Body of pancreas (tissue), 4 donors: ENCODE results near the gene PPM1H. TPM values are rescaled to one million over a fixed set of nuclear protein-coding genes. Genes with fewer than 3 reads are reported as not detected.

Experiments
- ATAC-seq: fragments of 150-250 bp; one replicate; pipeline ENCODE4 v1.9.1; 2016
- DNase-seq, 4 donors: peaks; one replicate each; pipeline ENCODE4 v3.0.0-alpha.2; 2019
- H3K27ac ChIP-seq, 4 donors: fragments of 200-600 bp; sonication (generic); 1 replicate in 3 of 4; 2 replicates in 1 of 4; pipeline versions ENCODE4 v1.5.1 to v1.6.1; 2016 to 2019; ENCODE audit warnings: mild to moderate bottlenecking in 1 of 4, mixed read lengths in 1 of 4, moderate library complexity in 1 of 4
- H3K27me3 ChIP-seq, 2 donors: fragments of 200-600 bp; sonication (generic); one replicate each; pipeline ENCODE4 v1.6.0; 2016; ENCODE audit warnings: mild to moderate bottlenecking in 1 of 2
- H3K36me3 ChIP-seq, 2 donors: fragments of 200-600 bp; sonication (generic); replicated peaks in 1 of 2; 2 replicates each; pipeline ENCODE4 v1.5.1; 2016; ENCODE audit warnings: low read depth in 2 of 2; ENCODE audit not compliant: insufficient read depth in 1 of 2
- H3K4me1 ChIP-seq: fragments of 200-600 bp; sonication (generic); one replicate; pipeline ENCODE4 v1.6.0; 2016
- H3K4me3 ChIP-seq, 2 donors: fragments of 200-600 bp; sonication (generic); 1 replicate in 1 of 2; 2 replicates in 1 of 2; pipeline ENCODE4 v1.5.1; 2016 to 2019
- H3K9me3 ChIP-seq, 3 donors: fragments of 200-600 bp; sonication (generic); 1 replicate in 2 of 3; 2 replicates in 1 of 3; pipeline ENCODE4 v1.5.1; 2016
- POLR2A ChIP-seq, 3 donors: fragments of 450-650 bp; IDR thresholded peaks; one replicate each; pipeline ENCODE4 v1.6.1; 2016; ENCODE audit warnings: antibody characterized with exemption in 3 of 3, mild to moderate bottlenecking in 2 of 3
- WGBS, 2 donors: methylation state at CpG; one replicate each; pipeline ENCODE4 v1.1.5; 2017; 5-methylcytosine and 5-hydroxymethylcytosine counted together
- intact Hi-C: fragments of 100-400 bp; cut with DNase I; formaldehyde crosslinking; loops from one replicate; pipeline ENCODE4 v1.15.1; 2023
- microRNA counts, 2 donors: library from miRNA; unstranded; fragments of <30 nt; microRNA quantifications; one replicate each; lab custom pipeline; 2017
- microRNA-seq, 2 donors: library from miRNA; unstranded; fragments of <30 nt; microRNA quantifications; one replicate each; pipeline ENCODE4, GENCODE V29; 2016; ENCODE audit warnings: borderline number of aligned reads in 2 of 2, borderline replicate concordance in 2 of 2
- small RNA-seq: library from RNA; depleted of rRNA; stranded (forward); fragments of <200 nt; gene quantifications from one replicate; pipeline ENCODE3, GENCODE V24; 2016
- total RNA-seq, 2 donors: library from RNA; depleted of rRNA; stranded (reverse); fragments of >200 nt; gene quantifications; one replicate each; pipeline ENCODE4 v1.1.0, GENCODE V29; 2016
- TF ChIP-seq, protein P1 (sequence below), 7 experiments: fragments of 450-650 bp in 4 of 7; fragments of 200-600 bp in 3 of 7; sonication (generic) in 3 of 7; IDR thresholded peaks; one replicate each; pipeline ENCODE4 v1.5.1; 2016 to 2019; ENCODE audit warnings: antibody characterized with exemption in 7 of 7

PPM1H gene
- total RNA-seq, 2 donors from 2014 or later, result 4.9 to 6.3 TPM

DNA sequence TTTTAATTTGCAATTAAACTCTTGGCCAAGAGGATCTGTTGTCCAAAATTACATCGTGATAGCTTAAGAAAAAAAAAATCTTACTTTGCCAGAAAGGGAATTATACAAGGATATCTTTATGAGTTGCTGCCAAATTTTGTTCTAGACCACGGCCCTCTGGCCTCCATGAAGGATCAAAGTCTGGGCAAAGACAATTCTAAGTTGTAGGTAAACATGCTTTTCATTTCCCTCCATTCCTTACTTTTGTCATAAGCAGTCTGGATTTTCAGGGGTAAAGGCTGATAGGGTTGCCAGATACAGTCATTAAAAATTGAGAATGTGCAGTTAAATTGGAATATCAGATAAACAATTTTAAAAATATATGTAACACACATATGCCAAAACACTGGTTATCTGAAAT is 333.2 kb downstream of the PPM1H start:
- H3K36me3 ChIP-seq, result no peaks in the 10 kb centered on the region
- ATAC-seq (no peak), DNase-seq (peak in 1 of 4 donors; percentile 39)
- intact Hi-C loops, result no loop called here
- no peaks in the 10 kb centered on the region for H3K9me3 ChIP-seq
- peak overlapping the region; percentile 87 to 99 (median 98) for H3K27ac ChIP-seq
- H3K4me1 ChIP-seq, result peaks cover 19% of the 10 kb centered on the region
- peak overlapping the region in 1 of 2 donors; percentile 88 for H3K4me3 ChIP-seq
- H3K27me3 ChIP-seq, result no peaks in the 10 kb centered on the region
- no peak for TF ChIP-seq POLR2A (IDR thresholded peaks at IDR 0.05)
- TF ChIP-seq, protein P1, sequence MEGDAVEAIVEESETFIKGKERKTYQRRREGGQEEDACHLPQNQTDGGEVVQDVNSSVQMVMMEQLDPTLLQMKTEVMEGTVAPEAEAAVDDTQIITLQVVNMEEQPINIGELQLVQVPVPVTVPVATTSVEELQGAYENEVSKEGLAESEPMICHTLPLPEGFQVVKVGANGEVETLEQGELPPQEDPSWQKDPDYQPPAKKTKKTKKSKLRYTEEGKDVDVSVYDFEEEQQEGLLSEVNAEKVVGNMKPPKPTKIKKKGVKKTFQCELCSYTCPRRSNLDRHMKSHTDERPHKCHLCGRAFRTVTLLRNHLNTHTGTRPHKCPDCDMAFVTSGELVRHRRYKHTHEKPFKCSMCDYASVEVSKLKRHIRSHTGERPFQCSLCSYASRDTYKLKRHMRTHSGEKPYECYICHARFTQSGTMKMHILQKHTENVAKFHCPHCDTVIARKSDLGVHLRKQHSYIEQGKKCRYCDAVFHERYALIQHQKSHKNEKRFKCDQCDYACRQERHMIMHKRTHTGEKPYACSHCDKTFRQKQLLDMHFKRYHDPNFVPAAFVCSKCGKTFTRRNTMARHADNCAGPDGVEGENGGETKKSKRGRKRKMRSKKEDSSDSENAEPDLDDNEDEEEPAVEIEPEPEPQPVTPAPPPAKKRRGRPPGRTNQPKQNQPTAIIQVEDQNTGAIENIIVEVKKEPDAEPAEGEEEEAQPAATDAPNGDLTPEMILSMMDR (IDR thresholded peaks at IDR 0.05), result no peak
- 9% methylated on average over 2 of the region's 2 CpGs for WGBS, 2 donors

DNA sequence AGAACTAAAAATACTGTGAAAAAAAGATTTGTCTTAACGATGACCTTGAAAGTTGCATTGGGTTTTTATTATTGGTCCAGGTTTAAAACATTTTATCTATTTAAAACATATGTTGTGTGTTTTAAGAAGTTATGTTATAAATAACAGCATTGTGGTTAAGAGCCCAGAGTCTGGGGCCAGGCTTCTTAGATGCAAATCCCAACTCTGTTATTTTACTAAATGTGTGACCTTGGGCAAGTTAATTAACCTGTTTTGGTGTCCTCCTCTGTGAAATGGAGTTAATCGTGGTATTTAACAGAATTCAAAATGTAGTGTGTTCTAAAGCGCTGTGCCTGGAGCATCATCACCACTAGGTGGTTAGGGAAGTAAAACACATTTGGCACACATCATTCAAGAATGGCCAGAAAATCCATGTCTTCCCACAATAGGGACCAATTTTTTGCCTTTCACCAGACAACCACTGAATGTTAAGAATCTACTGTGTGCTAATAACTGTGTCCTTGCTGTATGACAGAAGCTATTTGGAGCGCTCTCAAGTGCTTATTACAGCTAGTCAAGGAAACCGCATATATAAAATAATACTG is 335.0 kb downstream of the PPM1H start:
- TF ChIP-seq, protein P1 (IDR thresholded peaks at IDR 0.05), result no peak
- no peak for TF ChIP-seq POLR2A (IDR thresholded peaks at IDR 0.05)
- Histone ChIP-seq H3K4me3 (no peak overlapping the region), H3K9me3 (no peaks in the 10 kb centered on the region), H3K27me3 (no peaks in the 10 kb centered on the region), H3K36me3 (no peaks in the 10 kb centered on the region), H3K27ac (no peak overlapping the region), H3K4me1 (peaks cover 19% of the 10 kb centered on the region)
- intact Hi-C loops, result no loop called here
- no peak for ATAC-seq
- DNase-seq, result no peak
- 89 to 92% methylated on average over 5 of the region's 5 CpGs for WGBS, 2 donors

DNA sequence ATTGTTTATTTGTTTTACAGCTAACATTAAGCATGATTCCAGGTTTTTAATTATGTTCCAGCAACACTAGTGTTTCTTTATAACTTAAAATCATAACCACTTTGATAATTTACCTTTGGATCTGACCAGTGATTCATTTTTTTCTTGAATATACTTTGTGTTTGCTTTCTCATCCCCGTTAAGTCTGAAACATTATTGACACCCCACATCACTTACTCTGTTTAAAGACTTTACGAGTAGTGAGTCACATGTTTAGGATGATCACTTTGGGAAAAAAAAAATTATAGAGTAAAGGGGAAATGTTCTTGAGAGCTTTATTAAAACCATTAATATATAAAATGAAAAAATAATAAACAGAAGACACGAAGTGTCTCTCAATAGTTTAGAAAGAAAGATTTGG is 336.1 kb downstream of the PPM1H start:
- DNase-seq (no peak), ATAC-seq (no peak)
- WGBS, 2 donors, result 92% methylated on average over 3 of the region's 3 CpGs
- TF ChIP-seq, protein P1 (IDR thresholded peaks at IDR 0.05), result no peak
- no peak for TF ChIP-seq POLR2A (IDR thresholded peaks at IDR 0.05)
- no peaks in the 10 kb centered on the region for H3K27me3 ChIP-seq
- intact Hi-C loops, result no loop called here
- no peaks in the 10 kb centered on the region for H3K9me3 ChIP-seq
- H3K4me1 ChIP-seq, result peaks cover 8% of the 10 kb centered on the region
- no peaks in the 10 kb centered on the region for H3K36me3 ChIP-seq
- no peak overlapping the region for H3K4me3 ChIP-seq
- H3K27ac ChIP-seq, result no peak overlapping the region

DNA sequence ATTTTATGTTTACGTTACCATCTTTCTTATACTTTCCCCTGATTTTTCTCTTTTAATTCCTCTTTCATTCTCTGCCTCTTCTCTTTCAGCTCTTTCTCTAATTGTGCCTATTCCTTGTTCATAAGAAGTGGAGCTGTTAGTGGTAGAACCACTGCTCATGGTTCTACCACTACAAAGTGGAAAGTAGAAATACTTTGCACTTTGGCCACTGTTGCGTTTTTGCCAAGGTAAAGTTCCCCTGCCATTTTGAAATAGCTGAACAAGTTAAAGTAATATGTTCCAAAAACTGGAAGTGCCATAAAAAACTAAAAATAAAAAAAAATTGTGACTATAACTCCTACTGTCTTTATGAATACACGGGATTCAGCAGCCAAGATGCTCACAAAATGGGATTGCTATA is 337.7 kb downstream of the PPM1H start:
- intact Hi-C loops, result no loop called here
- Histone ChIP-seq H3K4me1 (peaks cover 7% of the 10 kb centered on the region), H3K36me3 (peaks cover 0 to 2% of the 10 kb centered on the region in 2 donors), H3K27me3 (no peaks in the 10 kb centered on the region), H3K27ac (no peak overlapping the region), H3K4me3 (no peak overlapping the region), H3K9me3 (no peaks in the 10 kb centered on the region)
- no peak for DNase-seq
- ATAC-seq, result no peak
- WGBS, 2 donors, result 94 to 98% methylated on average over 3 of the region's 3 CpGs
- no peak for TF ChIP-seq POLR2A (IDR thresholded peaks at IDR 0.05)
- TF ChIP-seq, protein P1 (IDR thresholded peaks at IDR 0.05), result no peak

MicroRNAs encoded within 50 kb of the gene (microRNA counts, 767-probe panel; counts per million panel counts)
- microRNA hsa-let-7i-5p (lab: Ali Mortazavi, UCI), result 6,317 to 10,179 counts per million in 2 donors

Small RNA genes lying within 50 kb of the gene (microRNA-seq; reads per million reads assigned to microRNA genes)
- 24,029 to 26,291 reads per million in 2 donors for gene MIRLET7I

Small RNA genes lying within 50 kb of the gene (small RNA-seq; reads per million reads assigned to genes)
- 1,890 reads per million, percentile 99 among the genes with 10 or more reads in this experiment for gene MIRLET7I
- not detected for gene RF00019
- gene RNU1-83P, result not detected

Other genes starting within 250 kb of the PPM1H start
- gene AVPR1A, start 216.1 kb upstream of the PPM1H start, total RNA-seq, result 1 to 10 TPM; 1.8 to 2.0 TPM